Neural progenitor cell (in vitro differentiated cells): Measurements from ENCODE around the gene SSBP3. TPM values are rescaled to one million over a fixed set of nuclear protein-coding genes. Genes with fewer than 3 reads are reported as not detected.

Experiments
- DNase-seq: peaks from one replicate; pipeline ENCODE4 v3.0.0-alpha.2; 2016; ENCODE audit warnings: low spot score
- H2AFZ ChIP-seq: fragments of 200-600 bp; sonication (generic); replicated peaks from 2 replicates; pipeline ENCODE4 v1.6.1; 2016; ENCODE audit warnings: antibody characterized with exemption
- H3F3A ChIP-seq: fragments of 200-600 bp; sonication (generic); 2 replicates; pipeline ENCODE4 v1.6.1; 2016; ENCODE audit warnings: antibody characterized with exemption, low read depth
- H3K27ac ChIP-seq: fragments of 200-600 bp; sonication (generic); 2 replicates; pipeline ENCODE4 v1.5.1; 2016; ENCODE audit warnings: mild to moderate bottlenecking
- H3K27me3 ChIP-seq: fragments of 200-600 bp; sonication (generic); 2 replicates; pipeline ENCODE4 v1.6.1; 2016; ENCODE audit warnings: mild to moderate bottlenecking, moderate library complexity
- H3K36me3 ChIP-seq: fragments of 200-600 bp; sonication (generic); 2 replicates; pipeline ENCODE4 v1.5.1; 2016
- H3K4me1 ChIP-seq: fragments of 200-600 bp; sonication (generic); 2 replicates; pipeline ENCODE4 v1.6.1; 2016; ENCODE audit warnings: mixed run types
- H3K4me2 ChIP-seq: fragments of 200-600 bp; sonication (generic); 2 replicates; pipeline ENCODE4 v1.6.1; 2016
- H3K4me3 ChIP-seq: fragments of 200-600 bp; sonication (generic); 2 replicates; pipeline ENCODE4 v1.5.1; 2016
- H3K79me2 ChIP-seq: fragments of 200-600 bp; sonication (generic); 2 replicates; pipeline ENCODE4 v1.6.1; 2016; ENCODE audit warnings: low read depth
- H3K9ac ChIP-seq: fragments of 200-600 bp; sonication (generic); 2 replicates; pipeline ENCODE4 v1.6.1; 2016
- H3K9me3 ChIP-seq: fragments of 200-600 bp; sonication (generic); 2 replicates; pipeline ENCODE4 v1.5.1; 2016; ENCODE audit warnings: low read depth
- H4K20me1 ChIP-seq: fragments of 200-600 bp; sonication (generic); 2 replicates; pipeline ENCODE4 v1.6.1; 2016; ENCODE audit warnings: low read depth
- H3K27ac Mint-ChIP-seq: 3 replicates; pipeline ENCODE4 v1.8.0; 2021; ENCODE audit warnings: mixed read lengths
- H3K27me3 Mint-ChIP-seq: 2 replicates; pipeline ENCODE4 v1.8.0; 2022; ENCODE audit warnings: low read depth, mild to moderate bottlenecking, inconsistent platforms, moderate library complexity, mixed read lengths; ENCODE audit not compliant: insufficient read depth
- H3K36me3 Mint-ChIP-seq: 3 replicates; pipeline ENCODE4 v1.8.0; 2021; ENCODE audit warnings: mixed read lengths
- H3K4me1 Mint-ChIP-seq: 3 replicates; pipeline ENCODE4 v1.8.0; 2021; ENCODE audit warnings: mixed read lengths
- H3K4me3 Mint-ChIP-seq: 3 replicates; pipeline ENCODE4 v1.8.0; 2021; ENCODE audit warnings: mild to moderate bottlenecking, moderate library complexity, mixed read lengths
- H3K9me3 Mint-ChIP-seq: 3 replicates; pipeline ENCODE4 v1.8.0; 2020; ENCODE audit warnings: mixed read lengths
- EZH2 ChIP-seq: fragments of 200-600 bp; sonication (generic); IDR thresholded peaks from 2 replicates; pipeline ENCODE4 v1.6.1; 2017; ENCODE audit warnings: antibody characterized with exemption, mild to moderate bottlenecking, moderate library complexity
- EZH2phosphoT487 ChIP-seq: fragments of 200-600 bp; sonication (generic); IDR thresholded peaks from 2 replicates; pipeline ENCODE4 v1.6.1; 2017; ENCODE audit warnings: antibody characterized with exemption
- total RNA-seq: library from RNA; depleted of rRNA; stranded (reverse); fragments of >200 nt; gene quantifications from 2 replicates; pipeline ENCODE4 v1.2.3, GENCODE V29; 2015; ENCODE audit warnings: low replicate concordance
- TF ChIP-seq, protein P1 (sequence below): fragments of 200-600 bp; sonication (generic); IDR thresholded peaks from 2 replicates; pipeline ENCODE4 v1.5.1; 2017; ENCODE audit warnings: antibody characterized with exemption, mild to moderate bottlenecking

SSBP3 gene
- total RNA-seq, 1 donor from 2014 or later = 53.0 TPM

DNA sequence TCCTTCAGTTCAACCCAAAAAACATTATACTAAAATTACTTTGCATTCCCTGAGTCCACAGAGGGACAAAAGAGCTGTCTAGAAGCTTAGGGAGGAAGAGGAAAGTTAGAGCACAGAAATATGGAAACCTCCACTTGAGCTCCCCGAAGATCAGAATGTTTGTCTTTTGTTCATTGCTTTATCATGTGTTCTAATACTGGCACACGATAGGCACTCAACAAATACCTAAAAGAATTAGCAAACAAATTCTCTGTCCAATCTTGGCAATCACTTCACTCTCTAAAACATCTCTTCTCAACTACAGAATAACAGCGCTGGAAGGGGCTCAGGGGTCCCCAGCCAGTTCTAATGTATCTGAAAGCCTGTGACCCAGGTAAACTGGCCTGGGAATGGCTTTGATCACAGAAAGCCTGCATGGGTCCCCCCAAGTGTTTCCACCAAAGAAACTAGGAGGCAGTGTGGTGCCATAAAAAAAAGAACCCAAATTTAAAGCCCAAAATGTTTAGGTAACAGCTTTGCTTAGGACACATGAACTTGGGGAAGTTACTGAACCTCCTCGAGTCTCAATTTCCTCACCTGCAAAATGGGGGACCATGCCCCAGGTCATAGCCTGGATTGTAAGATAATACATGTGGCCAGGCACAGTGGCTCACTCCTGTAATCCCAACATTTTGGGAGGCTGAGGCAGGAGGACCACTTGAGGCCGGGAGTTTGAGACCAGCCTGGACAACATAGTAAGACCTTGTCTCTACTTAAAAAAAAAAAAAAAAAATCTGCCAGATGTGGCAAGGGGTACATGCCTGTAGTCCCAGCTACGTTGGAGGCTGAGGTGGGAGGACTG, 45.8 kb downstream of the SSBP3 start:
- Histone ChIP-seq H3K9ac (no peak overlapping the region), H3K27me3 (no peaks in the 10 kb centered on the region), H3K4me1 (peaks cover 47% of the 10 kb centered on the region), H3K79me2 (peaks cover 100% of the 10 kb centered on the region), H2AFZ (no peak overlapping the region), H3K4me2 (no peak overlapping the region), H3K4me3 (no peak overlapping the region), H4K20me1 (peaks cover 100% of the 10 kb centered on the region), H3K9me3 (no peaks in the 10 kb centered on the region), H3K27ac (no peak overlapping the region), H3F3A (peaks cover 30% of the 10 kb centered on the region), H3K36me3 (no peaks in the 10 kb centered on the region)
- Mint-ChIP-seq H3K9me3 (no peaks in the 10 kb centered on the region), H3K4me1 (peaks cover 95% of the 10 kb centered on the region), H3K36me3 (peaks cover 6% of the 10 kb centered on the region), H3K27me3 (peaks cover 7% of the 10 kb centered on the region), H3K4me3 (no peak overlapping the region), H3K27ac (no peak overlapping the region)
- no peak for DNase-seq
- no peak for TF ChIP-seq EZH2phosphoT487
- no peak for TF ChIP-seq EZH2
- TF ChIP-seq, protein P1, sequence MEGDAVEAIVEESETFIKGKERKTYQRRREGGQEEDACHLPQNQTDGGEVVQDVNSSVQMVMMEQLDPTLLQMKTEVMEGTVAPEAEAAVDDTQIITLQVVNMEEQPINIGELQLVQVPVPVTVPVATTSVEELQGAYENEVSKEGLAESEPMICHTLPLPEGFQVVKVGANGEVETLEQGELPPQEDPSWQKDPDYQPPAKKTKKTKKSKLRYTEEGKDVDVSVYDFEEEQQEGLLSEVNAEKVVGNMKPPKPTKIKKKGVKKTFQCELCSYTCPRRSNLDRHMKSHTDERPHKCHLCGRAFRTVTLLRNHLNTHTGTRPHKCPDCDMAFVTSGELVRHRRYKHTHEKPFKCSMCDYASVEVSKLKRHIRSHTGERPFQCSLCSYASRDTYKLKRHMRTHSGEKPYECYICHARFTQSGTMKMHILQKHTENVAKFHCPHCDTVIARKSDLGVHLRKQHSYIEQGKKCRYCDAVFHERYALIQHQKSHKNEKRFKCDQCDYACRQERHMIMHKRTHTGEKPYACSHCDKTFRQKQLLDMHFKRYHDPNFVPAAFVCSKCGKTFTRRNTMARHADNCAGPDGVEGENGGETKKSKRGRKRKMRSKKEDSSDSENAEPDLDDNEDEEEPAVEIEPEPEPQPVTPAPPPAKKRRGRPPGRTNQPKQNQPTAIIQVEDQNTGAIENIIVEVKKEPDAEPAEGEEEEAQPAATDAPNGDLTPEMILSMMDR = no peak

DNA sequence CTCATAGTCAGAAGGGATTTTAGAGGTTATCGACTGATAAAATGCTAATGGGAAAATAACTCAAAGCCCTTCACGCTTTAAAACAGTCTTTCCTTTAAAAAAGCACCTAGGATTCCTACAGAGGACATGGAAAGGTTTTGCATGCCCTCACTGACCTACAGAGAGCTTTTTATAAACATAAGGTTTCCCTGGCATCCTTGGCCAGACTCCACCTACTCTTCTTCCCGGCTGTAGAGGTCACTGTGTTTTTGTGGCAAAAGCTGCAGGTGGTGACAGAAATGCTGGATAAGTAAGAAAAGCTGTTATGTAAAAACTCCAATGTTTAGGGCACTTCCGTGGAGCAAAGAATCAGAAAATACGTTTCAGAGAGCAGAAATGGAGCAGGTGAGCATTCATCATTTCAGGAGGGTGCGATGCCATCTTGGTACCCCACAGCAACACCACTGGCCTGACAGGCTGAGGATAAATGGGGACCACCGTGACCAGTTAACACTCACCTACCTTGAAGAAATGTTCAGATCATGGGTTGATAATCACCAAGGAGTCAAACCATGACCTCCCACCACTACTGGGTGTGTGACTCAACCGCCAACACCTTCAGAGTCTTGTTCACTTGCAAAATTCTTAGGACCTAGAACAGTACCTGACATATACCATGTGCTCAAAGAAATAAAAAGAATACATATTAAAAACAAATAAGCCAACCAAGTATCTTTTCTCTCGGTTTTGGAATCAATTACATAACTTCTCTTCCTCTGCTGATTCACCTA, 46.6 kb downstream of the SSBP3 start:
- H3K4me2 ChIP-seq = no peak overlapping the region
- no peaks in the 10 kb centered on the region for H3K9me3 ChIP-seq
- H4K20me1 ChIP-seq = peaks cover 100% of the 10 kb centered on the region
- peaks cover 38% of the 10 kb centered on the region for H3F3A ChIP-seq
- no peak overlapping the region for H3K4me3 Mint-ChIP-seq
- no peak overlapping the region for H3K4me3 ChIP-seq
- H3K27ac Mint-ChIP-seq = no peak overlapping the region
- no peaks in the 10 kb centered on the region for H3K36me3 ChIP-seq
- peaks cover 95% of the 10 kb centered on the region for H3K4me1 Mint-ChIP-seq
- H3K9me3 Mint-ChIP-seq = no peaks in the 10 kb centered on the region
- no peak for DNase-seq
- TF ChIP-seq EZH2phosphoT487 = no peak
- no peak for TF ChIP-seq EZH2
- TF ChIP-seq, protein P1 = no peak
- H3K9ac ChIP-seq = no peak overlapping the region
- H3K27me3 Mint-ChIP-seq = peaks cover 7% of the 10 kb centered on the region
- H3K79me2 ChIP-seq = peaks cover 100% of the 10 kb centered on the region
- no peak overlapping the region for H2AFZ ChIP-seq
- H3K4me1 ChIP-seq = peaks cover 55% of the 10 kb centered on the region
- H3K27me3 ChIP-seq = no peaks in the 10 kb centered on the region
- H3K36me3 Mint-ChIP-seq = peaks cover 6% of the 10 kb centered on the region
- H3K27ac ChIP-seq = no peak overlapping the region

- peaks cover 6% of the 10 kb centered on the region for H3K36me3 Mint-ChIP-seq
- H3K4me2 ChIP-seq = no peak overlapping the region
- no peak overlapping the region for H2AFZ ChIP-seq
- no peak overlapping the region for H3K27ac ChIP-seq
- peak overlapping the region; percentile 52 for H3K4me3 Mint-ChIP-seq
- H3K27ac Mint-ChIP-seq = peak overlapping the region; percentile 83
- peaks cover 100% of the 10 kb centered on the region for H3K79me2 ChIP-seq
- H3K9ac ChIP-seq = no peak overlapping the region
- no peak for DNase-seq
- peaks cover 46% of the 10 kb centered on the region for H3F3A ChIP-seq
- peaks cover 100% of the 10 kb centered on the region for H4K20me1 ChIP-seq
- TF ChIP-seq, protein P1 = no peak
- TF ChIP-seq EZH2phosphoT487 (no peak), EZH2 (no peak)
- H3K36me3 ChIP-seq = no peaks in the 10 kb centered on the region
- no peaks in the 10 kb centered on the region for H3K9me3 ChIP-seq
- H3K27me3 Mint-ChIP-seq = peaks cover 7% of the 10 kb centered on the region
- H3K27me3 ChIP-seq = no peaks in the 10 kb centered on the region
- no peaks in the 10 kb centered on the region for H3K9me3 Mint-ChIP-seq
- H3K4me1 Mint-ChIP-seq = peaks cover 96% of the 10 kb centered on the region
- H3K4me1 ChIP-seq = peaks cover 64% of the 10 kb centered on the region
- H3K4me3 ChIP-seq = no peak overlapping the region
These were observed 47.6 kb downstream of the SSBP3 start for GRCh38 chr1:54358503-54359168.
